GM23248 (cell line): ENCODE results near the gene DRD4. TPM values are rescaled to one million over a fixed set of nuclear protein-coding genes. Genes with fewer than 3 reads are reported as not detected.

ENCODE experiments used
- DNase-seq: peaks from one replicate; pipeline ENCODE4 v3.0.0-alpha.2; 2015
- H2AFZ ChIP-seq: fragments of 200-600 bp; sonication (generic); 2 replicates; pipeline ENCODE4 v1.6.1; 2016; ENCODE audit warnings: antibody characterized with exemption
- H3F3A ChIP-seq: fragments of 200-600 bp; sonication (generic); 2 replicates; pipeline ENCODE4 v1.6.1; 2016; ENCODE audit warnings: mild to moderate bottlenecking, antibody characterized with exemption, mixed run types; ENCODE audit not compliant: insufficient read depth
- H3K27ac ChIP-seq: fragments of 200-600 bp; sonication (generic); 2 replicates; pipeline ENCODE4 v1.5.1; 2016; ENCODE audit warnings: mild to moderate bottlenecking
- H3K27me3 ChIP-seq: fragments of 200-600 bp; sonication (generic); replicated peaks from 2 replicates; pipeline ENCODE4 v1.6.1; 2016; ENCODE audit warnings: mild to moderate bottlenecking; ENCODE audit not compliant: insufficient read depth
- H3K36me3 ChIP-seq: fragments of 200-600 bp; sonication (generic); 2 replicates; pipeline ENCODE4 v1.6.1; 2016; ENCODE audit warnings: low read depth, mild to moderate bottlenecking
- H3K4me1 ChIP-seq: fragments of 200-600 bp; sonication (generic); 2 replicates; pipeline ENCODE4 v1.6.1; 2016; ENCODE audit warnings: mild to moderate bottlenecking; ENCODE audit not compliant: insufficient read depth
- H3K4me2 ChIP-seq: fragments of 200-600 bp; sonication (generic); one replicate; pipeline ENCODE4 v1.6.1; 2016; ENCODE audit warnings: mild to moderate bottlenecking; ENCODE audit not compliant: unreplicated experiment
- H3K4me3 ChIP-seq: fragments of 200-600 bp; sonication (generic); 2 replicates; pipeline ENCODE4 v1.5.1; 2016; ENCODE audit warnings: mild to moderate bottlenecking
- H3K79me2 ChIP-seq: fragments of 200-600 bp; sonication (generic); 2 replicates; pipeline ENCODE4 v1.6.1; 2016; ENCODE audit warnings: mild to moderate bottlenecking; ENCODE audit not compliant: insufficient read depth
- H3K9ac ChIP-seq: fragments of 200-600 bp; sonication (generic); 2 replicates; pipeline ENCODE4 v1.6.1; 2016; ENCODE audit warnings: mild to moderate bottlenecking
- H3K9me2 ChIP-seq: fragments of 200-600 bp; sonication (generic); 2 replicates; pipeline ENCODE4 v1.6.1; 2016; ENCODE audit warnings: mixed run types, mild to moderate bottlenecking, moderate library complexity; ENCODE audit not compliant: insufficient read depth
- H3K9me3 ChIP-seq: fragments of 200-600 bp; sonication (generic); one replicate; pipeline ENCODE4 v1.6.1; 2017; ENCODE audit warnings: low read depth
- H4K20me1 ChIP-seq: fragments of 200-600 bp; sonication (generic); 2 replicates; pipeline ENCODE4 v1.6.0; 2016; ENCODE audit not compliant: insufficient read depth
- EZH2 ChIP-seq: fragments of 200-600 bp; sonication (generic); IDR thresholded peaks from 2 replicates; pipeline ENCODE4 v1.6.1; 2018; ENCODE audit warnings: antibody characterized with exemption, mild to moderate bottlenecking; ENCODE audit not compliant: insufficient read depth, poor library complexity, severe bottlenecking
- EZH2phosphoT487 ChIP-seq: fragments of 200-600 bp; sonication (generic); IDR thresholded peaks from 2 replicates; pipeline ENCODE4 v1.6.1; 2018; ENCODE audit warnings: antibody characterized with exemption, moderate library complexity, mild to moderate bottlenecking, low read depth; ENCODE audit not compliant: insufficient read depth
- WGBS, 2 experiments: methylation state at CpG; one replicate each; pipeline ENCODE4 v1.1.6; 2015 to 2017; ENCODE audit warnings: low lambda C conversion rate in 2 of 2, low coverage in 1 of 2; ENCODE audit errors: missing lambda C conversion rate in 2 of 2; 5-methylcytosine and 5-hydroxymethylcytosine counted together
- in situ Hi-C: fragments of 300-500 bp; cut with MboI; formaldehyde crosslinking; loops from 2 replicates; pipeline ENCODE4 v1.15.0; 2020
- polyA plus RNA-seq: library from polyadenylated mRNA; unstranded; fragments of >200 nt; fragmentation: Nextera tagmentation; extraction: Ambion mirVana; gene quantifications from 2 replicates; pipeline ENCODE4 v1.2.1, GENCODE V29; 2016
- total RNA-seq: library from RNA; depleted of rRNA; stranded (reverse); fragments of >200 nt; shearing (Covaris generic); gene quantifications from 2 replicates; pipeline ENCODE4 v1.2.3, GENCODE V29; 2014

DRD4 gene
- total and polyA plus RNA-seq, 2 experiments from 2014 or later = not detected

DNA sequence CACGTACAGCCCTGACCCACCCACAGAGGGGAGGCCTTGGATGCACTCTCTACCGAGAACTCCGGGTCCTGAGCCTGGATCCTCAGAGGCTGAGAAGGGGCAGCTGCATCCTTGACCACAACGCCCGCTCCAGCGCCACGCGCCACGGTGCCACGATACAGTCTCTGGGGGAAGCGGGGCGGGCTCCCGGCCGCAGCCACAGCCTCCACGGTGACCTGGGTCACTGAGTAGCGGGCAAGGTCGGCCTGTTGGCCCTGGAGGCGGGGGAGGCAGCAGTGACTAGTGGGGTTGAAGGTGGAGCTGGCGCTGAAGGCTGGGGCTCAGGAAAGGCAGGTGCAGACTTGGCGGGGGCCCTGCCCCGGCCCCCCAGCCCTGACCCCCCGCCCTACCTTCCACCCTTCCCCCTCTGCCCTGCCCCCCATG lies 17.4 kb upstream of the DRD4 start:
- in situ Hi-C loops = no loop called here
- Histone ChIP-seq H3K9ac (no peak overlapping the region), H3K27ac (no peak overlapping the region), H3K27me3 (no peaks in the 10 kb centered on the region), H2AFZ (no peak overlapping the region), H4K20me1 (no peaks in the 10 kb centered on the region), H3F3A (no peaks in the 10 kb centered on the region), H3K4me3 (no peak overlapping the region), H3K79me2 (no peaks in the 10 kb centered on the region), H3K4me2 (no peak overlapping the region), H3K4me1 (no peaks in the 10 kb centered on the region), H3K9me2 (no peaks in the 10 kb centered on the region), H3K36me3 (no peaks in the 10 kb centered on the region), H3K9me3 (no peaks in the 10 kb centered on the region)
- WGBS, 2 experiments = 91 to 95% methylated on average over 21 to 22 of the region's 22 CpGs
- DNase-seq = no peak
- no peak for TF ChIP-seq EZH2
- TF ChIP-seq EZH2phosphoT487 = no peak

GRCh38 chr11:620201-620600 lies 16.9 kb upstream of the DRD4 start:
- Histone ChIP-seq H3K9me2 (no peaks in the 10 kb centered on the region), H4K20me1 (no peaks in the 10 kb centered on the region), H3K4me3 (no peak overlapping the region), H3K4me2 (no peak overlapping the region), H3F3A (no peaks in the 10 kb centered on the region), H3K4me1 (no peaks in the 10 kb centered on the region), H3K9ac (no peak overlapping the region), H3K79me2 (no peaks in the 10 kb centered on the region), H3K27ac (no peak overlapping the region), H2AFZ (no peak overlapping the region), H3K9me3 (no peaks in the 10 kb centered on the region), H3K36me3 (no peaks in the 10 kb centered on the region), H3K27me3 (no peaks in the 10 kb centered on the region)
- DNase-seq = no peak
- 93 to 94% methylated on average over 11 to 13 of the region's 13 CpGs for whole genome bisulfite sequencing, 2 experiments
- in situ Hi-C loops = no loop called here
- no peak for TF ChIP-seq EZH2
- TF ChIP-seq EZH2phosphoT487 = no peak

- WGBS, 2 experiments = 70 to 71% methylated on average over 21 to 44 of the region's 45 CpGs
- Histone ChIP-seq H3K9me2 (no peaks in the 10 kb centered on the region), H3K4me1 (no peaks in the 10 kb centered on the region), H3K9me3 (no peaks in the 10 kb centered on the region), H3K79me2 (no peaks in the 10 kb centered on the region), H3K27me3 (no peaks in the 10 kb centered on the region), H3K4me3 (no peak overlapping the region), H3K27ac (no peak overlapping the region), H3F3A (no peaks in the 10 kb centered on the region), H2AFZ (no peak overlapping the region), H3K9ac (no peak overlapping the region), H4K20me1 (no peaks in the 10 kb centered on the region), H3K4me2 (no peak overlapping the region), H3K36me3 (no peaks in the 10 kb centered on the region)
- no peak for DNase-seq
- in situ Hi-C loops = no loop called here
- TF ChIP-seq EZH2phosphoT487 (no peak), EZH2 (no peak)
Observed at GRCh38 chr11:620935-621814, 15.9 kb upstream of the DRD4 start.

DNA sequence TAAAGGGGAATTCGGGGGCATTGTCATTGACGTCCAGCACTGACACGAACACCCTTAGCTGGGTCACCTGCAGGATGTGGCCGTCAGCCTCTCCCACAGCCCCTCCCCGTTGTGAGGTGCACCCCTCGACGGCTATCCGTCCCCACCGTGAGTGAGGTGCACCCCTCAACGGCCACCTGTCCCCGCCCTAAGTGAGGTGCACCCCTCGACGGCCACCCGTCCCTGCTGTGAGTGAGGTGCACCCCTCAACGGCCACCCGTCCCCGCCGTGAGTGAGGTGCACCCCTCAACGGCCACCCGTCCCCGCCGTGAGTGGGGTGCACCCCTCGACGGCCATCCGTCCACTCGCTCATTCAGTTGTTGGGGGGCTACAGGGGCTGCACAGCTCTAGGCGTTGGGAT lies 15.2 kb upstream of the DRD4 start:
- Histone ChIP-seq H3K4me1 (no peaks in the 10 kb centered on the region), H3K4me2 (no peak overlapping the region), H4K20me1 (no peaks in the 10 kb centered on the region), H3K79me2 (no peaks in the 10 kb centered on the region), H3K36me3 (no peaks in the 10 kb centered on the region), H3K27ac (no peak overlapping the region), H3K4me3 (no peak overlapping the region), H3K9ac (no peak overlapping the region), H3K9me3 (no peaks in the 10 kb centered on the region), H2AFZ (no peak overlapping the region), H3K27me3 (no peaks in the 10 kb centered on the region), H3F3A (no peaks in the 10 kb centered on the region), H3K9me2 (no peaks in the 10 kb centered on the region)
- no peak for TF ChIP-seq EZH2phosphoT487
- in situ Hi-C loops = no loop called here
- no peak for DNase-seq
- 79 to 91% methylated on average over 17 to 27 of the region's 27 CpGs for WGBS, 2 experiments
